Keratinocyte (primary cell): ENCODE measurements around the gene TRAF2.

ENCODE experiments used
- EZH2 ChIP-seq: IDR thresholded peaks from one replicate; pipeline ENCODE4 v1.6.1; 2012; ENCODE audit warnings: inconsistent platforms, mild to moderate bottlenecking, low read length, moderate library complexity
- TF ChIP-seq, protein P1 (sequence below), 3 experiments: IDR thresholded peaks in 1 of 3; conservative IDR thresholded peaks in 1 of 3; optimal IDR thresholded peaks in 1 of 3; 2 replicates in 2 of 3; 3 replicates in 1 of 3; pipeline versions ENCODE3 to v1.5.1; 2011; ENCODE audit warnings: low read length in 3 of 3, mild to moderate bottlenecking in 3 of 3, moderate library complexity in 2 of 3, control low read depth in 1 of 3, inconsistent platforms in 1 of 3; ENCODE audit not compliant: insufficient read depth in 2 of 3; ENCODE audit errors: extremely low read depth in 1 of 3

DNA sequence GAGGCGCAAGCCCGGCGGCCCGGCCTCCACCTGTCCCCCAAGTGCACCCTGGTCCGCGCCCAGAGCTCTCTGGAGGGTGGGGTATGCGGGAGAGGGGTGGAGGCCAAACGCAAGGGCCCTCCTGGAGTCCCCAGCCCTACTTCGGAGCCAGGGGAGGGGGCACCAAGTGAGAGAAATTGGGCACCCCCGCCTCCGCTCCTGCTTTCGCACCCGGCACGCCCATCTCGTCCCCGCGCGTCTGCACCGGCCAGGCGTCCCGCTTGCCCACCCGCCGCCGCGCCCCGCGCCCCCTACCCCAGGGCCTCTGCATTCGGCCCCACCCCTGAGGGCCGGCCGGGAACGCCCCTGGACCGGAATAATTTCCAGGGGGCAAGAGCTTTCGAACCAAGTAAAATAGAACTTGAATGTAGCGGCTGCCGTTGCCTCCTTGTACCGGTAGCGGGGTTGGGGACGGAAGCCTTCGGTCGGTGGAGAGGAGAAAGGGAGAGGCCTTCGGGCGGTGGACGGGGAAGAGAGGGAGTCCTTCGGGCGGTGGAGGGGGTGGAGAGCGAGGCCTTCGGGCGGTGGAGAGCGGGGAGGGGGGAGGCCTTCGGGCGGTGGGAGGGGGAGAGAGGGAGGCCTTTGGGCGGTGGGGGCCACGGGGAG is 37.8 kb upstream of the TRAF2 start:
- TF ChIP-seq, protein P1, sequence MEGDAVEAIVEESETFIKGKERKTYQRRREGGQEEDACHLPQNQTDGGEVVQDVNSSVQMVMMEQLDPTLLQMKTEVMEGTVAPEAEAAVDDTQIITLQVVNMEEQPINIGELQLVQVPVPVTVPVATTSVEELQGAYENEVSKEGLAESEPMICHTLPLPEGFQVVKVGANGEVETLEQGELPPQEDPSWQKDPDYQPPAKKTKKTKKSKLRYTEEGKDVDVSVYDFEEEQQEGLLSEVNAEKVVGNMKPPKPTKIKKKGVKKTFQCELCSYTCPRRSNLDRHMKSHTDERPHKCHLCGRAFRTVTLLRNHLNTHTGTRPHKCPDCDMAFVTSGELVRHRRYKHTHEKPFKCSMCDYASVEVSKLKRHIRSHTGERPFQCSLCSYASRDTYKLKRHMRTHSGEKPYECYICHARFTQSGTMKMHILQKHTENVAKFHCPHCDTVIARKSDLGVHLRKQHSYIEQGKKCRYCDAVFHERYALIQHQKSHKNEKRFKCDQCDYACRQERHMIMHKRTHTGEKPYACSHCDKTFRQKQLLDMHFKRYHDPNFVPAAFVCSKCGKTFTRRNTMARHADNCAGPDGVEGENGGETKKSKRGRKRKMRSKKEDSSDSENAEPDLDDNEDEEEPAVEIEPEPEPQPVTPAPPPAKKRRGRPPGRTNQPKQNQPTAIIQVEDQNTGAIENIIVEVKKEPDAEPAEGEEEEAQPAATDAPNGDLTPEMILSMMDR (optimal IDR thresholded peaks at IDR 0.05 in 1 of 3, IDR thresholded peaks at IDR 0.05 in 1 of 3, conservative IDR thresholded peaks at IDR 0.05 in 1 of 3; ENCODE audit: extremely low read depth in 1 of 3, insufficient read depth in 2 of 3, low read length in 3 of 3) = no peak
- no peak for TF ChIP-seq EZH2
